GM19240 (cell line): ENCODE measurements around the gene TBX21.

ENCODE experiments used
- DNase-seq: peaks from one replicate; pipeline ENCODE4 v3.0.0; 2011; ENCODE audit warnings: low spot score; ENCODE audit not compliant: insufficient read length

Gene TBX21

GRCh38 chr17:47712330-47713023 is 20.6 kb upstream of the TBX21 start:
- DNase-seq, result no peak

GRCh38 chr17:47713980-47714700 is 18.9 kb upstream of the TBX21 start:
- DNase-seq, result no peak

DNA sequence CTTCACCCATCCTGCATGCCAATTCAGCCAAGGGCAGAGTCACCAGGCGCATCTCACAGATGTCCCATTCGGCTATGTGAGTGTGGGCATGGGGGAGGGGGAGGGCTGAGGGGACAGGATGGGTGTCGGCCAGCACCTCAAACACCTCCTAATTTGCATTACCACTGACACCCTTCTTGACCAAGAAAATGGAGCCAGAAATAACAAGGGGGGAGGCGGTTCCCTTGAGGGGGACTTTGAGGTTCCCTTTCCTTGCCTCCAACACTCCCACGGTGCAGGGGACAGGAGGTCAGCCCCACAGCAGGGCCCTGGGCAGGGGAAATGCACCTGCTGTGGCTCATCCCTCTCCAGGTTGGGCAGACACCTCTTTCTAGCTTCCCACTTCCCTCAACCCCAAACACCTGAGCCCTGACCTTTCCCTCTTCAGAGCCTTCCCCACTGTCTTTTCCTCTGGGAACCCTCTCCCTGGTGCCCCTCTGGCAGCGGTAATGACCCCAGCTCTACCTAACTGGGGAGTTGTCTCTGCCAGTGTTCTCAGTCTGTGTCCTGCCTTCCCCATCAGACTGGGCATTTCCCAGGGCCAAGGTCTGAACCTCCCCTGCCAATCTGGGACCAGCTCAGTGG is 18.2 kb upstream of the TBX21 start:
- no peak for DNase-seq

DNA sequence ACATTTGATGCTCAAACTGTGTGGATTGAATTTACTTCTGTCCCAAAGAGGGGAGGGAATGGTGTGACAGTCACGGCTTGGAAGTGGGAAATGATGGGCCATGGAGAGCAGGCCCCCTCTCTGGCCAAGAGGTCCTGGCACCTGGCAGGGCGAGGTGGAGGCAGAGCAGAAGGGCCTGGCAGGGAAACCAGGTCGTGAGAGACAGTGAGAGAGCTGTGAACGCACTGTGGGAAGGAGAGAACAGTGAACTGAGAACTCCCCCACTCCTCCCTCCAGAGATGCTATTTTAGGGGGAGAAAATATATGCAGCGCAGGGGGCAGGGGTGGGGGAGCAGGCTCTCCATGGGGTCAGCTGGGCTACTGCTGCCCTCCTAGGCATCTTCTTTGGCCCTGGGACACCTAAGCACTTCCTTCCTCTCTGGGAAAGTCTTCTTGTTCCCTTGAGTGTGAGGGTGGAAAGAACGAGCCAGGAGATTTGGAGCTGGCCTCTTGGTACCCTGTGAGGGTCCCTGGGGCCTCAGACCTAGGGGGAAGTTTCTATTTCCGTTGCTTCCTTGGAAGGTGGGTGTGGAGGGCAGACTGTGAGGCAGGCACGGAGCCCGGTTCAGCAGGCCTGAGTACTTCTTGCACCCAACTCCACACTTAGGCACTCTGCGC is 17.2 kb upstream of the TBX21 start:
- no peak for DNase-seq

DNA sequence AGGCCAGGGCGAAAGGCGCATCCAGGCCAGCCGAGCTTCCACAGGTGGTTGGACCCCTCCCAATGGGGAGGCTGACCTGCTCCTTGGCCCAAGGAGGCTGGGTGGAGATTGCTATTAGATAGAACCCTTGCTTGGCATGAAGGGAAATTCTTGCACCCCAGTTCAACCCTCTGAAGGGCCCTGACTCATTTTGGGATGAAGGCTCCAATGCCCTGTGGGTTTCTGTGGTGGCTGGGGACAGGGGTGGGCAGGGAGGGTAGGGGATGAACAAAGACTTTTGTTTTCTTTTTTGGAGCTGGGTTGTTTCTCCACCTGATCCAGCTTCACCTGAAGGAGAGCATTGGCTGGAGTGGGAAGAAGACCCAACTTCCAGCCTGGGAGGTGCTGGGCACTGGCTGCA is 16.7 kb upstream of the TBX21 start:
- DNase-seq, result no peak

DNA sequence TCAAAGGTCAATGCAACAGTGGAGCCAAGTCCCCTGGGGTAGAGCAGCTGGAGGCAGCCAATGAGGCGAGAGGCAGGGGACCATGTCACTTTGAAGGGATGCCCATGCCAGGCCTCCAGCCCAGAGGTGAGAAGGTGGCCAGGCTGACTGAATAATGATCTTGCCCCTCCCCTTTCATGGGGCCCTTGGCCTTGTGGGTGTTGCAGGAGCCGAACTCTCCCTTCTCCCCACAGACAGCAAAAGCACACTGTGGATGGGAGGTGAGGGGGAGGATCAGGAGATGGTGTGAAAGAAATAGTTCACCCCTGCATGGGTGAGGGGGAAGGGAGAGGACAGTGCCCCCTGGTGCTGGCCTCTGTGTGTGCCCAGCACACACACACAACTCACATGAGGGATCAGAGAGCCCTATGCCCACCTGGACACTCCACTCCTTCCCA is 15.8 kb upstream of the TBX21 start:
- no peak for DNase-seq

DNA sequence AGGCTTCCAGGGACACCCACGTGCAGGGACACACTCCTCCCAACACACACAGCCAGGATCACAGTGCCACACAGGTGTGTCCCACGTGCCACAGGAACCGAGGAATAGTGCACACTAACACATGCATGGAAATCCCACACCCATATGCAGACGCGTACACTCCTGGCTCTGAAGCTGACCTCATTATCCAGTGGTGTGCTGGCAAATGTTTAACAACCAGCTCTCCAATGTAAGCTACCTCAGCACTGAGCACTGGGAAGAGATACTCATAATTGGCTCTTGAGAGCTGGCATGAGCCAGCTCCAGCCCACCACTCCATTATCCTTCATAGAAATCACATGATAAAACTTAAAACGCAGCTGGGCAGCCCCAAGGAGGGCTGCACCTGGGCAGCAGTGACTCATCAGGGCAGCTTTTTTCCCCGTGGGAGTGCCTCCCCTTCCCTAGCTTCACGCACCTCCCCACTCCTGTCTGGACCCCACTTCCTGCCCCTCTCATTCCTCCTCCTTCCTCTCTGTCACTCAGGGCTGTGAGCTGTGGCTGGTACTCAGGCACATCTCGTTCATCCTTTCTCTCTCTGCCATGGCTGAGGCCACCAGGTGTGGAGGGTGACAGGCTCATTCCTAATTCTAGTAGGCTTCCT is 14.9 kb upstream of the TBX21 start:
- no peak for DNase-seq

DNA sequence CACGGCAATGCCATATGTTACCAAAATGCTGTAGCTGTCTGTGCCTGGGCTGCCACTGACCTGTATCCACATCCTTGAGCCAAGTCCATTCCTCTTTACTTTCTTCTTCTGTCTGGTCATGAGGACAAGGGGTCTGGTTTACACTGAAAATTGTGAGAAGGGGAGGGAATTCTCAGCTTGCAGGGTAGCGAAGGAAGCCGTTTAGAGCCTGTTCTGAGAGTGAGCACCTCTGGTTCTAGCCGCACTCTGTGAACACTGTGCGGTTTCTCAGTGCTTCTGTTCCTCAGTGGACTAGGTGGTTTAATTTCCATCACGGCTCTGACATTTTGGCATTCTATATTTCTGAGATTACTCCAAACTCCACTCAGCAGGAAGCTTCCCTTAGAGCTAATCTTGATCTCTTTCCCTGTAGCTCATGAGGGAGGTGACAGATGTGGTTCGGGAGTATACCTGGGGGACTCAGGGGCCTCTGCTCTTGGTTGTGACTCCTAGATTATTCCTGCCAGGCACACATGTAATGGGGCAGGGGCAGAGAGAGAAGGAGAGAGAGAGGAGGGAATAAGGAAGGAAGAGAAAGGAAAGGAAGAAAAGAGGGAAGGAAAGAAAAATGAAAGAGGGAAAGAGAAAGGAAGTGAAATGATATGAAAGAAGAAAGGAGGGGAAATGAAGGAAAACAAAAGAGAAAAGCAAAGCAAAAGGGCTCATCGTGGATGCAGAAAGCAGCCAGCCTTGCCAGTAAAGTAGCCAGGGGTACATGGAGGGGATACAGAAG is 14.2 kb upstream of the TBX21 start:
- DNase-seq, result no peak

- no peak for DNase-seq
These were observed 13.5 kb upstream of the TBX21 start for GRCh38 chr17:47719411-47720152.

GRCh38 chr17:47720196-47720595 is 12.8 kb upstream of the TBX21 start:
- DNase-seq, result no peak

DNA sequence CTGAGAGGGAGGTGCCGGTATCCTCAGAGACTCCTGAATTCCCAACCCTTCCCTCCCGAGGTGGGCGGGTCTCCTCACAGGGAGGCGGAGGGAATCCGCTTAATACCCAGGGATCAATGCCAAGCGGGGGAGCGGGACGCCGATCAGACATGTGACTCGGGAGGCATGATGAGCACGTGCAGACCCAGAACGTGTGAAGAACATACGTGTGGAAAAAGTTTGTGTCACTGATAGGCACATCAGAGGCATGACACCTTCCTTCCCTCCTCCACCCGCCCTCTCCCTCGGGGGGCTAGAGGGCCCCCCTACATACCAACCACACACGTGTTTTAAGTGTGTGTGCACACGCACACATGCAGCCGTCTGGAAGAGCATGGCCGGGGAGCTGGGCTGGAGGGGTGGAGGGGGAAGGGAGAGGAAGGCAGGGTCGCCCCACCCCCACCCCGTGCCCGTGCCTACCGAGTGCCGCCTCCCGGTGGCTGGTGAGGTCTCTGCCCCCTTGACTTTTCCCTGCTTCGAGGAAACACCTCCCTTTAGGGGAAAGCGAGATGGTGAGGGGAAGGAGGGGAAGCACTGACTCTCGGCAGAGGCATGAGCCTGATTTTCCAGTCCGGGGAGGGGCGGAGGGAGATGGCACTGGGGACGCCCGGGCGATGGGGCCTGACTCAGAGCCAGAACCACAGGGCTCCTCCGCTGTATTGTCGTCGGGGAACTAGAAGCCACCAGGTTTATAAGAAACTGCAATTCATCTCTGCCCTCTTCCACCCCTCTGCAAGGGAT is 12.1 kb upstream of the TBX21 start:
- no peak for DNase-seq

DNA sequence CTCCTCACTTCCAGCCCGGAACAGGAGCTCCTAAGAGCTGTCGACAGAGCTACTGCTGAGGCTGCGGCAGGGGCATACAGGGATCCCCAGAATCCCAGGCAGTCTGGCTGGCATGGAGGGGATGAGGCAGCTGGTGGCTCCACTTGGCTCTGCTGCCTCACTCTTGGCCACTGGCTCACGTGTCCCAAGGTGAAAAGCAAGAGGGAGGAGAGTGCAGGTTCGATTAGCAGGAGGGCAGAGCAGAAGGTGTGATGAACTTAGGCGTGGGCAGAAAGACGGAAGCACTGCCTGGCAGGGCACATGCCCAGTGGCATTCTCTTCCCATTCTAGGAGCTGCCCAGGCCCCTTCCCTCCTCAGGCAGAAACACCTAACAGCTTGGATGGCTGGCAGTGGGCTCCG is 11.3 kb upstream of the TBX21 start:
- no peak for DNase-seq

DNA sequence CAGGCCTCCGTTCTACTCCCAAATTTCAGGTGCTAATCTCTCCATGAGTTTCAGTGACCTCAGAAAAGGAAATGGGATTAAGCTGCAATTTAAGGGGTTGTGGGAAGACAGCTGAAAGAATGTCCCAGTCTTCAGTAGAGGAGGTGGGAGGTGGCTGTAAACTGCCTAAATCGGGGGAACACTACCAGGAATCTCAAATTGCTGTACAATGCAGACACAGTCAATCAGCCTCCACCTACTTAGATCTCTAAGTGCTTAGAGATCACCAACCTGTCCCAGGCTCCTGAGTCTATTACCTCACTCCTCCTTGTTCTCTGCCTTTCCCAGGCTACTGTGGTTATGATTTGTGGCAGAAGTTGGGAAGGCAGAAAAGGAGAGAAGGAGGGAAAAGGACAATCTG is 8.3 kb upstream of the TBX21 start:
- DNase-seq, result no peak

DNA sequence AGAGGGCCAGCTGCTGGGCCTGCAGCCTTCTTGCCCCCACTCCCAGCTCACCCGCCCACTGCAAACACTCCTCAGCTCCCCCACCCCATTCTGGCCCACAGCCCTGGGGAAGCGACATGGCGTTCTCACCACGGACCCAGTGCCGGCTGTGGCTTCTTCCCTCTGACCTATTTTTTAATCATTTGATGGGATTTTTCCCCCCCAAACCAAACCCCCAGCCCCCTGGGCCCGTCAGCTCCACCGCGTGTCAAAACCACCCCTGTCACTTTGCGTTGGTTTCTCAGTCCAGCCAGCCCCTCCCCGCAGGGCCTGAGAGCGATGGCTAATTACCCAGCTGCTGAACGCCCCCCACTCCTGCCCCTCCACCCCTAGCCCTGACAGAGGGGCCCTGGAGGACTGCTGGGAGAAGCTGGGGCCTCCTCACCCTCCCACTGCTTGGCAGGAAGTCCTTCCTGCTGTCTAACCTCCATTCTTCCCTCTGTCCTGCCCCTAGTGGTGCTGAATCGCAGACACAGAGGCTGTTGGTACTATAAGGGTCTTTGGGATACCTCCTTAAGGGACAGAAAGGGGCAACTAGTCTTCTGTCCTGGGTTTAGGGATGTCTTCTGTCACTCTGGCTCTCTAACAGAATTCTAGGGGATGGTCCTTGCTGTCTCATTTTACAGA is 7.5 kb upstream of the TBX21 start:
- no peak for DNase-seq

GRCh38 chr17:47726796-47727703 is 6.0 kb upstream of the TBX21 start:
- no peak for DNase-seq

- no peak for DNase-seq
These were observed 5.4 kb upstream of the TBX21 start for GRCh38 chr17:47727704-47728036.

GRCh38 chr17:47728214-47728877 is 4.7 kb upstream of the TBX21 start:
- no peak for DNase-seq
